Fibroblast of mammary gland (primary cell): ENCODE data around the gene DNAH12.

Experiments used
- DNase-seq: peaks from one replicate; pipeline ENCODE4 v3.0.0-alpha.2; 2010; ENCODE audit warnings: low read depth
- H3K4me3 ChIP-seq: 2 replicates; pipeline ENCODE4 v1.5.1; 2011; ENCODE audit warnings: low read depth, mild to moderate bottlenecking, low read length, moderate library complexity; ENCODE audit not compliant: control insufficient read depth
- CTCF ChIP-seq: conservative IDR thresholded peaks from 2 replicates; pipeline ENCODE4 v1.5.1; 2011; ENCODE audit warnings: low read depth, low read length, inconsistent platforms; ENCODE audit not compliant: control insufficient read depth, insufficient read depth

DNAH12 gene

DNA sequence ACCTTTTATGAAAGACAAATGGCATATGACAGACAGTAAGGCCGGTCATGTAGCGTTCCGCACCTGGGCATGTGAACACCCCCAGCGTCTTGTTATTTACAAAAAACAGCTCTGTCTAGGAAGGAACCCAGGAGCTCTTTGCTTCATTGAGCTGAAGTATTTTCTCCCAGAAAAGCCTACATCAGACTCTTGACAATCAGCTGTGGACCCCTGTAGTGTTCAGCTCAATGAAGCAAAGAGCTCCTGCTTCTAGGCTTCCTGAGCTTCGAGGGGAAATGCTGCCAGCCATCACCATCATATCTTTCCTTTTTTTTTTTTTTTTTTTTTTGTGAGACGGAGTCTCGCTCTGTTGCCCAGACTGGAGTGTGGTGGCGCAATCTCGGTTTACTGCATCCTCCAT, 255.7 kb downstream of the DNAH12 start:
- DNase-seq: no peak
- H3K4me3 ChIP-seq: no peak overlapping the region
- TF ChIP-seq CTCF: no peak

DNA sequence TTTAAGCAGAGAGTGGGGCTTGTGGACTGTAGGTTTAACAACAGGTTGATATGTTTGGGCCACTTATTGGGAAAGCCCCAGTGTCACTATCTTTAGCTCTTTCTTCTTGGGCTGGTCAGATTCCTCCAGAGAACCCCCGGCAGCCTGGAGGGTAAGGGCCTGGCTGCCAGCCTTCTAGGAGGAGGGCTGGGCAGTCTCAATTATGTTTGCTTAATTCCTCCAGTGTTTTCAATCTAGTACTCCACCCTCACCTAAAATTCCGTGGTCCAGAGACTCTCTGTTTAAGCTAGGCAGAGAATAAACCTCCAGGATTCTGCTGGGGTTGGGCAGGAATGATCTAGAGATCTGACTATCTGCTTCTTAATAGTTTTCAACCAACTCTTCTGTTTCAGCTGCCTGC, 256.9 kb downstream of the DNAH12 start:
- no peak overlapping the region for H3K4me3 ChIP-seq
- TF ChIP-seq CTCF: no peak
- no peak for DNase-seq

DNA sequence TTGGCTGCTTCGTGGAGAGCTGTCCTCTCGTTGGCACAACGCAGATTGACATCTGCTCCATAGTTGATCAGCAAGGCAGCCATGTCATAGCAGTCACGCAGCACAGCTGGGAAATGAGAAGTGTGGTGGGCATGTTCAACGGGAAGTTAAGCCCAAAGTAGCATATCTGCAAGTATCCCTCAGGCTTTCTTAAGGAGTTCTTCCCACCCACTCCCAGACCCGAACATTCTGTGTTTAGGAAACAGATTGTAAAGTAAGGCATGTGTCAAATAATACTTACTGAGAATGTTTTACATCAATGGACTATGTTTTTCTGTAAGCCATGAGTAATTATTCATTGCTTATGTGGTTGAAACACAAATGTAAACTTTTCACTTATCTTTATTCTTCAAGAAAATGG, 260.8 kb downstream of the DNAH12 start:
- H3K4me3 ChIP-seq: no peak overlapping the region
- TF ChIP-seq CTCF: no peak
- no peak for DNase-seq

GRCh38 chr3:57281715-57282114, 262.4 kb downstream of the DNAH12 start:
- H3K4me3 ChIP-seq: no peak overlapping the region
- peak; percentile 47 for DNase-seq
- TF ChIP-seq CTCF: no peak

- no peak for TF ChIP-seq CTCF
- DNase-seq: no peak
Measured at GRCh38 chr3:57279685-57280084, 264.5 kb downstream of the DNAH12 start.

GRCh38 chr3:57278237-57278636, 265.9 kb downstream of the DNAH12 start:
- no peak for DNase-seq
- H3K4me3 ChIP-seq: no peak overlapping the region
- no peak for TF ChIP-seq CTCF

More at GRCh38 chr3:57279685-57280084, 264.5 kb downstream of the DNAH12 start:
- H3K4me3 ChIP-seq: no peak overlapping the region

- H3K4me3 ChIP-seq: no peak overlapping the region
- DNase-seq: peak; percentile 28
- TF ChIP-seq CTCF: no peak
Measured at GRCh38 chr3:57275393-57275792, 268.8 kb downstream of the DNAH12 start.
